Choroid plexus epithelial cell (primary cell): Measurements from ENCODE around the gene DDX24.
A peak's percentile ranks its signal among the peaks of the same experiment; 100 is the strongest.

Source experiments
- DNase-seq: peaks from one replicate; pipeline ENCODE4 v3.0.0-alpha.2; 2010; ENCODE audit warnings: low read depth
- H3K4me3 ChIP-seq: 2 replicates; pipeline ENCODE4 v1.5.1; 2011; ENCODE audit warnings: low read depth, mild to moderate bottlenecking, control low read depth, low read length, moderate library complexity
- CTCF ChIP-seq: conservative IDR thresholded peaks from 2 replicates; pipeline ENCODE4 v1.5.1; 2011; ENCODE audit warnings: low read depth, mild to moderate bottlenecking, control low read depth, inconsistent platforms, low read length, moderate library complexity

Gene DDX24

GRCh38 chr14:94054936-94055335 is 26.1 kb downstream of the DDX24 start:
- no peak overlapping the region for H3K4me3 ChIP-seq
- TF ChIP-seq CTCF, result no peak
- no peak for DNase-seq

DNA sequence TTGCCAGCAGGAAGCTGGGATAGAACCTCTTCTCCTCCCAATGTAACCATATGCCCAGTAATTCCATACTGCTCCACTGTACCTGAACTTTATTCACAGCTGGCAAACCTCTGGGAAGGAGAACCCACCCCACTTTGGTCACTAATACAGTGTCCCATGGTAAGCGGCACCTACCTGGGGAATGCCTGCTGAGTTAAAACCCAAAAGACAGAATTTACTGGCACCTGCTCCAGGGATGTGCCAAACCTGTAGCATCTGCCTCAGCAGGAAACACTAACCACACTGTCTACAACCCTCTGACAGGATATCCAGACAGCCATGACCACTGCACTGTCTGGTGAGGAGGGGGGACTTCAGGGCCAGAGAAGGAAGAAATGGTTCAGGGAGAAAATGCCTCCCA is 26.6 kb downstream of the DDX24 start:
- no peak for DNase-seq
- no peak overlapping the region for H3K4me3 ChIP-seq
- no peak for TF ChIP-seq CTCF

DNA sequence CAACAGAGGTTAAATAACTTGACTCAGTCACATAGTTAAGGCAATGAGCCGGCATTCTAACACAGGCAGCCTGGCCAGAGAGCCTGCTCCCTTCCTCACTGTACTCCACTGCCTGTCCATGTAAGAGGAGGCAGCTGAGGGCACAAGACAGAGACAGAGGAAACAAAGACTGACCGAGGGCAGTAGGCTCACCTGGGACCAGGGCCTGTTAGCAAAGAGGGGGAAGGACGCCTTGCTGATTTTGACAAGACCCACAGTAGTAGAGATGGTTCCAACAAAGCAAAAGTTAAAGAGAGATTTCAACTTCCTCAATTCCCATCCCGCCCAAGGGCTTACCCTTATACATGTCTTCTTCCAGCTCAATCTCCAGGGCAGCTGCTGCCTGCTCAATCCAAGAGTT is 28.3 kb downstream of the DDX24 start:
- no peak for DNase-seq
- no peak for TF ChIP-seq CTCF

GRCh38 chr14:94052199-94052598 is 28.8 kb downstream of the DDX24 start:
- no peak for DNase-seq
- no peak overlapping the region for H3K4me3 ChIP-seq
- TF ChIP-seq CTCF, result no peak

More for the DNA sequence above, 28.3 kb downstream of the DDX24 start:
- H3K4me3 ChIP-seq, result no peak overlapping the region

- H3K4me3 ChIP-seq, result no peak overlapping the region
- DNase-seq, result no peak
- no peak for TF ChIP-seq CTCF
These were observed 29.2 kb downstream of the DDX24 start for GRCh38 chr14:94051779-94052178.

DNA sequence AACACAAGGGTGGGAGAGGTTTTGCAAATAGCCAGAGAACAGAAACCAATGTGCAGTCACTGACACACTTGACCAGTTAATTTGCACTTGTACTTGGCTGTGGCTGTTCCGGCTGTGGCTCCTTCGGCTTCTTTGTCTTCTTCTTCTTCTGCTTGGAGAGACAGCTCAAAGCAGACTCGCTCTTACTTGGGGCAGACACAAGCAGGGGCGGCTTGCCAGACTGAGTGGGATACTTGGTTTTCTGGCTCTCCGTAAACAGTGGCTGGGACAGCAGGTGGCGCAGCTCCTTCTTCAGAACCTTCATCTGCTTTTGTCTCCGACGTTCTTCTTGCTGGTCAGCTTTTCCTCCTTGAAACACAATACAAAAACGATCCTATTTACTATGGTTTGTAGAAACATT is 29.9 kb downstream of the DDX24 start:
- peak; percentile 68 for DNase-seq

More for the DNA sequence above, 29.9 kb downstream of the DDX24 start:
- peak; percentile 76 for TF ChIP-seq CTCF
- H3K4me3 ChIP-seq, result no peak overlapping the region
